DND-41 (cell line): ENCODE results near the gene USF2.

Source experiments
- CTCF ChIP-seq: IDR thresholded peaks from 2 replicates; pipeline ENCODE4 v1.5.1; 2012; ENCODE audit warnings: borderline replicate concordance, low read length, moderate library complexity, mild to moderate bottlenecking; ENCODE audit not compliant: poor library complexity, severe bottlenecking; ENCODE audit errors: extremely low read depth
- EZH2 ChIP-seq: IDR thresholded peaks from 3 replicates; pipeline ENCODE4 v1.6.1; 2012; ENCODE audit warnings: borderline replicate concordance, low read depth, mild to moderate bottlenecking, moderate library complexity, low read length, inconsistent platforms; ENCODE audit not compliant: severe bottlenecking

DNA sequence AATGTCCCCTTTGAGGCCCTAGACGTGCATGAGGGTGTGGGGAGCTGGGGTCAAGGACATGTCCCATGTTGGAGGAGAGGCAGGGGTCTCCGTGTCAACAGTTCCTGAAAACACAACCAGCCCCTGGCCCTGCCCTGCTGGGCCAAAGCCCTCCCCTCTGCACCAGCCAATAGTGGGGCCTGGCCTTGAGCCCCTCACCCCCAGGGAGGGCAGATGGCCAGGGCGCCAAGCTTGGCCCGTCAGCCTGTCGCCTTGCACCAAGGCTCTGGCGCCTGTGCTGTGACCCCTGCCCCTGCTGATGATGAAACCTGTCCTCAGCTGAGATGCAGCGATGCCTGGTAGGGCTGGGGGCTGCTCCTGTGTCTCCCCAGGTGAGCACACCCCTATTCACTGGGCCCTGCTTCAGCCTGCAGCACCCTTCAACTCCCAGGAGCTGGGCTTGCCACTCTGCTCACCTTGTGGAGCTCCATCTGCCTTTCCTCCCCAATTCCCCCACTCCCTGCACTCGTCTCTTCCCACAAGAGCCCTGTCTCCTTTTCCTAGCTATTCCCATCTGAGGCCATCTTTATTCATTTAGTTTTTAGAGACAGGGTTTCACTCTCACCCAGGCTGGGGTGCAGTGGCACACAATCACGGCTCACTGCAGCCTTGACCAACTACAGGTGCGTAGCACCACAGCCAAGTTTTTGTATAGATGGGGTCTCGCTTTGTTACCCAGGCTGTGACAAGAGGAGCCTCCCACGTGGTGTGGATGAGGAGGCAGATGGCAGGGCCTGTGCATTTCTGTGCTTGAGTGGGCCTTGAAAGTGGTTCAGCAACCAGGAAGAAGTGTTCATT is 11.4 kb downstream of the USF2 start:
- no peak for TF ChIP-seq CTCF
- no peak for TF ChIP-seq EZH2
